Peyer's patch (tissue), 4 donors: ENCODE data around the gene SCRN1.

ENCODE experiments used
- POLR2A ChIP-seq, 2 donors: fragments of 450-650 bp; IDR thresholded peaks; one replicate each; pipeline ENCODE4 v1.5.1; 2017; ENCODE audit warnings: antibody characterized with exemption in 2 of 2, mild to moderate bottlenecking in 2 of 2, moderate library complexity in 2 of 2
- TF ChIP-seq, protein P1 (sequence below), 6 experiments: fragments of 450-650 bp in 4 of 6; fragments of 200-600 bp in 2 of 6; sonication (generic) in 1 of 6; IDR thresholded peaks; one replicate each; pipeline ENCODE4 v1.5.1; 2017 to 2019; ENCODE audit warnings: antibody characterized with exemption in 6 of 6, mild to moderate bottlenecking in 3 of 6, moderate library complexity in 1 of 6

DNA sequence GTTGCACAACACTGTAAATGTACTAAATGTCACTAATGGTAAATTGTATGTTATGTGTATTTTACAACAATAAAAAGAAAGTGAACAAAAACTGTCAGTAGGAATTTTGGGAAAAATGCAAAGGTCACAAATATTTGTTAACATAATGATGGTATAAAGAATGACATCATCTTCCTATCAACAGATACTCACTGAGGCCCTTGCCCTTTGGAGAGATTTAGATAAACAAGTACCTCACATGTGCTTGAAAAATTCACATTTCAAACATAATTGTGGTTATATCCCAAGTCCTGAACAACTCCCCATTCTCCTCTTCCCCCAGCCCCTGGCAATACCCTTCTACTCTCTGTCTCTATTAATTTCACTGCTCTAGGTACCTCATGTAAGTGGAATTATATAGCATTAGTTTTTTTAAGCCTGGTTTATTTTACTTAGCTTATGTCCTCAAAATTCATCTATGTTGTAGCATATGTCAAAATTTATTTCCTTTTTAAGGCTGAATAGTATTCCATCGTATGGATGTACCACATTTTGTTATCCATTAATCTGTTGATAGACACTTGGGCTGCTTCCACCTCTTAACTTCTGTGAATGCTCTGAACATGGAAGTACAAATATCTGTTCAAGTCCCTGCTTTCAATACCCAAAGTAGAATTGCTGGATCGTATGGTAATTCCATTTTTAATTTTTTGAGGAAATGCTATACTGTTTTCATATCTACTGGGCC is 92.8 kb downstream of the SCRN1 start:
- TF ChIP-seq POLR2A (IDR thresholded peaks at IDR 0.05) = no peak
- TF ChIP-seq, protein P1, sequence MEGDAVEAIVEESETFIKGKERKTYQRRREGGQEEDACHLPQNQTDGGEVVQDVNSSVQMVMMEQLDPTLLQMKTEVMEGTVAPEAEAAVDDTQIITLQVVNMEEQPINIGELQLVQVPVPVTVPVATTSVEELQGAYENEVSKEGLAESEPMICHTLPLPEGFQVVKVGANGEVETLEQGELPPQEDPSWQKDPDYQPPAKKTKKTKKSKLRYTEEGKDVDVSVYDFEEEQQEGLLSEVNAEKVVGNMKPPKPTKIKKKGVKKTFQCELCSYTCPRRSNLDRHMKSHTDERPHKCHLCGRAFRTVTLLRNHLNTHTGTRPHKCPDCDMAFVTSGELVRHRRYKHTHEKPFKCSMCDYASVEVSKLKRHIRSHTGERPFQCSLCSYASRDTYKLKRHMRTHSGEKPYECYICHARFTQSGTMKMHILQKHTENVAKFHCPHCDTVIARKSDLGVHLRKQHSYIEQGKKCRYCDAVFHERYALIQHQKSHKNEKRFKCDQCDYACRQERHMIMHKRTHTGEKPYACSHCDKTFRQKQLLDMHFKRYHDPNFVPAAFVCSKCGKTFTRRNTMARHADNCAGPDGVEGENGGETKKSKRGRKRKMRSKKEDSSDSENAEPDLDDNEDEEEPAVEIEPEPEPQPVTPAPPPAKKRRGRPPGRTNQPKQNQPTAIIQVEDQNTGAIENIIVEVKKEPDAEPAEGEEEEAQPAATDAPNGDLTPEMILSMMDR (IDR thresholded peaks at IDR 0.05) = no peak
